ENCODE measurements around the gene MAPK6.

DNA sequence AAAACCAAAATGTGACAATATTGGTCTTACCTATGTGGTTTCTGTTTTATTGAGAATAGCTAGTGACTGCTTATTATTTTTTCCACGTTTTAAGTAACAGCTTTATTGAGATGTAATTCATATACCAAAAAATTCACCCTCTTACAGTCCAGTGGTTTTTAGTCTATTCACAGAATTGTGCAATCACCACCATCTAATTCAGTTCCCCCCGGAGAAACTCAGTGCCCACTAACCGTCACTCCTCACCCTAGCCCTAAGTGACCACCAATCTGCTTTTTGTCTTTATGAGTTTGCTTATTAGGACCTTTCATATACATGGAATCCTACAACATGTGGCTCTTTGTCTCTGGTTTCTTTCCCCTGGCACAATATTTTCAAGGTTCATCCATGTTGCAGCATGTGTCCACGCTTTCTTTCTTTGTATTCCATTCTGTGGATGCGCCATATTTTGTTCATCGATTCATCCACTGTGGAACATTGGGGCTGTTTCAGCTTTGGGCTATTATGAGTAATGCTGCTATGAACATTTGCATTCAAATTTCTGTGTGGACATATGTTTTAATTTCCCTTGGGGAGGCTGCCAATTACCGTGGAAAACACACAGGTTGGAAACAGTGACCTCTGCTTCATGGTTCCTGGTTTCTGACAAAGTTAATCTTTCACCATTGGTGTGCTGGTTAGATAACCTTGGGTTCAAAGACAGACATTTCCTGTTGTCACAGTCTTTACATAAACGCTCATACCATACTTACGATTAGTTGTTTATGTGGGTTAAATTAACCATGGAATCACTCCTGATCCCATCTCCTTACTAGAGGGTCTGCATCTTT is 96.8 kb downstream of the MAPK6 start:
- TF ChIP-seq, protein P1, sequence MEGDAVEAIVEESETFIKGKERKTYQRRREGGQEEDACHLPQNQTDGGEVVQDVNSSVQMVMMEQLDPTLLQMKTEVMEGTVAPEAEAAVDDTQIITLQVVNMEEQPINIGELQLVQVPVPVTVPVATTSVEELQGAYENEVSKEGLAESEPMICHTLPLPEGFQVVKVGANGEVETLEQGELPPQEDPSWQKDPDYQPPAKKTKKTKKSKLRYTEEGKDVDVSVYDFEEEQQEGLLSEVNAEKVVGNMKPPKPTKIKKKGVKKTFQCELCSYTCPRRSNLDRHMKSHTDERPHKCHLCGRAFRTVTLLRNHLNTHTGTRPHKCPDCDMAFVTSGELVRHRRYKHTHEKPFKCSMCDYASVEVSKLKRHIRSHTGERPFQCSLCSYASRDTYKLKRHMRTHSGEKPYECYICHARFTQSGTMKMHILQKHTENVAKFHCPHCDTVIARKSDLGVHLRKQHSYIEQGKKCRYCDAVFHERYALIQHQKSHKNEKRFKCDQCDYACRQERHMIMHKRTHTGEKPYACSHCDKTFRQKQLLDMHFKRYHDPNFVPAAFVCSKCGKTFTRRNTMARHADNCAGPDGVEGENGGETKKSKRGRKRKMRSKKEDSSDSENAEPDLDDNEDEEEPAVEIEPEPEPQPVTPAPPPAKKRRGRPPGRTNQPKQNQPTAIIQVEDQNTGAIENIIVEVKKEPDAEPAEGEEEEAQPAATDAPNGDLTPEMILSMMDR (IDR thresholded peaks at IDR 0.05): no peak
- TF ChIP-seq EZH2 (IDR thresholded peaks at IDR 0.05; ENCODE audit: borderline replicate concordance, insufficient read depth, low read depth, low read length, poor library complexity, severe bottlenecking): no peak
